ENCODE data around the gene SIK3. TPM values are rescaled to one million over a fixed set of nuclear protein-coding genes. Genes with fewer than 3 reads are reported as not detected.

SIK3 gene
- polyA plus RNA-seq, 1 of the 3 experiments (the other 2 are of a cell fraction), result 5.1 TPM

- TF ChIP-seq FOXM1 (IDR thresholded peaks at IDR 0.05; ENCODE audit: low read depth), result no peak
These were observed 236.0 kb downstream of the SIK3 start (continued) for GRCh38 chr11:116862185-116862584.

- no peaks in the 10 kb centered on the region for H3K9me3 ChIP-seq
- H3K4me3 ChIP-seq (ENCODE audit: low read depth in 2 of 2, low read length in 1 of 2), result no peak overlapping the region
- peak overlapping the region; percentile 5; the same call in 1 of the 2 replicates for H3K4me2 ChIP-seq
- CTCF ChIA-PET, result interaction anchor here (0.9 to 4.9 kb wide), 6 partner anchors 13 to 321 kb away, joined by 3 to 32 read pairs (median 10); partner anchors contain the start of gene APOA5
- H3K4me1 ChIP-seq (ENCODE audit: control insufficient read depth in 1 of 2, insufficient read depth in 2 of 2, low read depth in 1 of 2, low read length in 1 of 2), result peaks cover 21 to 43% of the 10 kb centered on the region in 2 experiments
- POLR2A ChIA-PET, result no interaction called here
- no peak for DNase-seq
- H3K79me2 ChIP-seq (ENCODE audit: insufficient read depth), result no peaks in the 10 kb centered on the region
- H3K36me3 ChIP-seq (replicated peaks in 1 of 2; ENCODE audit: control insufficient read depth in 1 of 2, insufficient read depth in 2 of 2, low read length in 1 of 2), result peaks cover 17 to 43% of the 10 kb centered on the region in 2 experiments
- H2AFZ ChIP-seq (ENCODE audit: low read depth), result no peak overlapping the region
- peak overlapping the region; percentile 72 to 87 for H3K27ac ChIP-seq (ENCODE audit: low read depth in 2 of 2, low read length in 1 of 2)
- WGBS (ENCODE audit: low lambda C conversion rate), result 36% methylated on average over 1 of the region's 1 CpG
- H4K20me1 ChIP-seq (ENCODE audit: insufficient read depth), result no peaks in the 10 kb centered on the region
- H3K9ac ChIP-seq, result no peak overlapping the region; the same call in 1 of the 2 replicates
- no peak for TF ChIP-seq USF1 (IDR thresholded peaks at IDR 0.05; ENCODE audit: borderline replicate concordance, low read depth)
- TF ChIP-seq MAX (IDR thresholded peaks at IDR 0.05; ENCODE audit: low read depth), result peak; percentile 73
- TF ChIP-seq NRF1 (IDR thresholded peaks at IDR 0.05; ENCODE audit: low read depth, low read length), result no peak
- peak; percentile 88 for TF ChIP-seq FOSL2 (IDR thresholded peaks at IDR 0.05; ENCODE audit: borderline replicate concordance, low read depth)
- no peak for TF ChIP-seq MXI1 (IDR thresholded peaks at IDR 0.05; ENCODE audit: low read depth, low read length)
- peak; percentile 57 for TF ChIP-seq TCF12 (IDR thresholded peaks at IDR 0.05)
- peak; percentile 71; the same call in 1 of the 2 replicates for TF ChIP-seq YY1 (IDR thresholded peaks at IDR 0.05; ENCODE audit: low read depth)
- peak; percentile 49; the same call in 1 of the 2 replicates for TF ChIP-seq NFIC (IDR thresholded peaks at IDR 0.05; ENCODE audit: borderline replicate concordance)
- TF ChIP-seq EP300 (IDR thresholded peaks at IDR 0.05; ENCODE audit: borderline replicate concordance in 1 of 2, low read depth in 1 of 2, low read length in 1 of 2), result no peak
- TF ChIP-seq FOXJ3 (CRISPR knock-in tag; IDR thresholded peaks at IDR 0.05), result no peak
- peak; percentile 74 for TF ChIP-seq JUND (IDR thresholded peaks at IDR 0.05)
- peak; percentile 48 for TF ChIP-seq PBX3 (IDR thresholded peaks at IDR 0.05)
- peaks cover 16% of the 10 kb centered on the region for H3F3A ChIP-seq (replicated peaks; ENCODE audit: insufficient read depth)
- no peaks in the 10 kb centered on the region for H3K9me2 ChIP-seq
- no peaks in the 10 kb centered on the region for H3K27me3 ChIP-seq (ENCODE audit: insufficient read depth)
These were observed 236.7 kb downstream of the SIK3 start for GRCh38 chr11:116861539-116861938.

- no peak overlapping the region for H3K4me3 ChIP-seq (ENCODE audit: low read depth in 2 of 2, low read length in 1 of 2)
- no peaks in the 10 kb centered on the region for H3K9me2 ChIP-seq
- no peak overlapping the region for H3K27ac ChIP-seq (ENCODE audit: low read depth in 2 of 2, low read length in 1 of 2)
- no peak overlapping the region for H3K4me2 ChIP-seq
- no peaks in the 10 kb centered on the region for H4K20me1 ChIP-seq (ENCODE audit: insufficient read depth)
- ChIA-PET CTCF (interaction anchor here (0.9 to 4.9 kb wide), 5 partner anchors 12 to 323 kb away, joined by 3 to 32 read pairs (median 19); partner anchors contain the start of gene APOA5), POLR2A (no interaction called here)
- no peaks in the 10 kb centered on the region for H3K79me2 ChIP-seq (ENCODE audit: insufficient read depth)
- H3K9me3 ChIP-seq, result no peaks in the 10 kb centered on the region
- peaks cover 17 to 43% of the 10 kb centered on the region in 2 experiments for H3K36me3 ChIP-seq (replicated peaks in 1 of 2; ENCODE audit: control insufficient read depth in 1 of 2, insufficient read depth in 2 of 2, low read length in 1 of 2)
- H2AFZ ChIP-seq (ENCODE audit: low read depth), result no peak overlapping the region
- WGBS (ENCODE audit: low lambda C conversion rate), result 94% methylated on average over 6 of the region's 6 CpGs
- peaks cover 21 to 43% of the 10 kb centered on the region in 2 experiments for H3K4me1 ChIP-seq (ENCODE audit: control insufficient read depth in 1 of 2, insufficient read depth in 2 of 2, low read depth in 1 of 2, low read length in 1 of 2)
- DNase-seq, result no peak
- no peaks in the 10 kb centered on the region for H3K27me3 ChIP-seq (ENCODE audit: insufficient read depth)
- peaks cover 16% of the 10 kb centered on the region for H3F3A ChIP-seq (replicated peaks; ENCODE audit: insufficient read depth)
- H3K9ac ChIP-seq, result no peak overlapping the region
- TF ChIP-seq YY1 (IDR thresholded peaks at IDR 0.05; ENCODE audit: low read depth), result no peak
- no peak for TF ChIP-seq RXRA (IDR thresholded peaks at IDR 0.05; ENCODE audit: borderline replicate concordance, low read depth)
- TF ChIP-seq TAF1 (IDR thresholded peaks at IDR 0.05; ENCODE audit: borderline replicate concordance, low read depth, low read length), result no peak
- TF ChIP-seq ELF1 (IDR thresholded peaks at IDR 0.05), result no peak
- TF ChIP-seq PBX3 (IDR thresholded peaks at IDR 0.05), result no peak
- no peak for TF ChIP-seq FOXM1 (IDR thresholded peaks at IDR 0.05; ENCODE audit: low read depth)
- TF ChIP-seq RCOR1 (IDR thresholded peaks at IDR 0.05; ENCODE audit: low read length), result no peak
- no peak for TF ChIP-seq SIN3A (IDR thresholded peaks at IDR 0.05; ENCODE audit: borderline replicate concordance, low read depth, low read length)
- no peak for TF ChIP-seq FOXJ3 (CRISPR knock-in tag; IDR thresholded peaks at IDR 0.05)
- no peak for TF ChIP-seq MEF2A (IDR thresholded peaks at IDR 0.05; ENCODE audit: borderline replicate concordance, low read depth)
- no peak for TF ChIP-seq MXI1 (IDR thresholded peaks at IDR 0.05; ENCODE audit: low read depth, low read length)
- no peak for TF ChIP-seq CTCF (IDR thresholded peaks at IDR 0.05)
- no peak for TF ChIP-seq EP300 (IDR thresholded peaks at IDR 0.05; ENCODE audit: borderline replicate concordance in 1 of 2, low read depth in 1 of 2, low read length in 1 of 2)
These were observed 237.9 kb downstream of the SIK3 start for GRCh38 chr11:116860303-116860702.
